HK-2 (cell line): ENCODE measurements around the gene TCEAL6.
A peak's percentile ranks its signal among the peaks of the same experiment; 100 is the strongest.
"Not testable (repeated sequence)": the region's sequence is repeated elsewhere in the genome, so short reads cannot be mapped to it uniquely, and the experiment has no call there.

Experiments
- DNase-seq: peaks from one replicate; pipeline ENCODE4 v3.0.0-alpha.2; 2018; ENCODE audit not compliant: unreplicated experiment

The TCEAL6 gene

GRCh38 chrX:102142274-102142673 is at the start of gene TCEAL6:
Gene TCEAL6, minus strand, starts transcription at chrX:102142481.
- DNase-seq = not testable (repeated sequence)

GRCh38 chrX:102185967-102186720 is 43.9 kb upstream of the TCEAL6 start:
- DNase-seq = no peak

- peak; percentile 46 for DNase-seq
Observed at GRCh38 chrX:102155806-102156179, 13.5 kb upstream of the TCEAL6 start, which contains the start of gene BEX5. Gene BEX5, minus strand, starts transcription at chrX:102155977. Its CDS starts 1,712 bp downstream, at chrX:102154265.

DNA sequence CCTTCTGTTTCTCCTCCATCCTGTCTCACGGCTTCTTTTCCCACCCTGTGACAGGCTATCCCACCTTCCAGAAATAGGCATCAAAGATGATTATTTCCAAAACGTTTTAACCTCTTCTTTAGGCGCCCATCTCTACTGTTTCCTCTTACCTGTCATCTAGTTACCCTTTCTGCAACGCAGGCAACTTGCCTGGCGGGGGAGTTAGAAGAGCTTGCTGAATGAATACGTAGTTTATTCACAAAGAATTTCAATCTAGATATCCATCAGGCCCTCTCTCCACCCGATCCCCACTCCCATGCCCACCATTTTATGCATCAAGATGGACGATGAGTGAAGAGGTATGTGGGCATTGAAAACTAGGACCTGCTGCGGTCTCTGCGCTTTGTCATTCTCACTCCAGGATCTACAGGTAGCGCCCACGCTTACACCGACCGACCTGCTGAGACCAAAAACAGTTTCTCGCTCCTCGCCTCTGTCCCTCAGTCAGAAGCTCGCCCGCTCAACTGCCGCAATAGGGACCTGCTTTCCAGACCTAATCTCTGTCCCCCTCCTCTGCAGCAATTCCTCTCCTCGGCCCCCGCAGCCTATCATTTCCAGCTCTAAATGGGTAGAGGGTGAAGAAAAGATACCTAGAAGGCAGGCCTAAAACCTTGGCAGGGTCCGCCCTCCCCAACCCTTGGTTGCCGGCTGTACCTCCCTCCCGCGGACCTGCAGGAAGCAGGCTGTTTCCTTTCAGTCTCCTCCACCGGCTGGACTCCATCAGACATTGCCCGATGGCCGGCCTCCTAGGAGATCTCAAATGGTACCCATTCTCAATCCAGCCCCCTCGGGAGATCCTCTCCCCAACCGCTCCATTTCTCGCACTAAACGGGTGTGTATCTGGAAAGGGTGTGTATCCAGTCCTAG is 12.9 kb upstream of the TCEAL6 start:
- peak; percentile 4 for DNase-seq

DNA sequence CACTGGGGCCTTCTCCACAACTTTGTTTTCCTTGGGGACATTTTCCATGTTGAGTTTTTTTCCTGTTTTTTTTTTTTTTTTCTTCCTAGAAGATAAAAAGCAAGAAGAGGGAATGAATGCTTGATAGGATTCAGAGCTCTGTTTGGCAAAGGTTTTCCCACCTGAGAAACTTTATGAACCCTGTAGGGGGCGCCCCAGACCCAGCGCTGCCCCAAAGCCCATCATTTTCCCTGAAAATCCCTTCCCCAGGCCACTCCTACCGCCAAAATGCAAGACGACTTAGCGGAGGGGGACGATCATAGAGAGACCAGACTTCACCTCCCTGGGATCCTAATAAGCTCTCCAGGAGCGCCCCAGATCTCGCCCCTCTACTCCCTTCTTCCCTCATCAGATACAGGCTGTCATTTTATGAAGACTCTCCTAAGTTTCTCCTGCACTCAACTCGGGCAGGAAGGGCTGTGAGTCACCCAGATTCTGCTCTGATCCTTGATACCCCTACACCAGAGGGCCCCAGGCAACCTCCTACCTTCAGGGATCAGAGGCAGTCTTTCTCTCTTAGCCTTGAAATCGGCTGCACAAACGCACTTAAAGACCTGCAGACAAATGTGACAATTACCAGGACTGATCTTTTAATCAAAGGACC is 12.1 kb upstream of the TCEAL6 start:
- peak; percentile 0 for DNase-seq

DNA sequence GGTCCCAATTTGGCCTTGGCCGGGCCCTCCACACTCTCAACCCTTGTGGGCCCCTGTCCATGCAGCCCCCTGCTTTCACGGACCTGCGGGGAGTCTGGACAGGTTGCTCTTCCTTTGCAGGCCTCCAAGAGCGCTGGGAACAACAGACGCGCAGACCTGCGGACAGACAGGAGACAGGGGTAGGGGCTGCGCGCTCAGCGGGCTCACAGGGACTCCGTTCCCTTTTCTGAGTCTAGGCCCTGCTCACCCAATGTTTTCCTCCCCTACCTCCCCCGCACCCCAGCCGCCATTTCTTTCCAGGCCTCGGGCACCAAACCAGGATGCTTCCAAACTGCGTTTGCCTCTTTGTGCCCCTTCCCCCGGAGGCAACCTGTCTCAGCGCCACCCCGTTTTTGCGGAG is 650 bp downstream of the TCEAL6 start:
- not testable (repeated sequence) for DNase-seq

DNA sequence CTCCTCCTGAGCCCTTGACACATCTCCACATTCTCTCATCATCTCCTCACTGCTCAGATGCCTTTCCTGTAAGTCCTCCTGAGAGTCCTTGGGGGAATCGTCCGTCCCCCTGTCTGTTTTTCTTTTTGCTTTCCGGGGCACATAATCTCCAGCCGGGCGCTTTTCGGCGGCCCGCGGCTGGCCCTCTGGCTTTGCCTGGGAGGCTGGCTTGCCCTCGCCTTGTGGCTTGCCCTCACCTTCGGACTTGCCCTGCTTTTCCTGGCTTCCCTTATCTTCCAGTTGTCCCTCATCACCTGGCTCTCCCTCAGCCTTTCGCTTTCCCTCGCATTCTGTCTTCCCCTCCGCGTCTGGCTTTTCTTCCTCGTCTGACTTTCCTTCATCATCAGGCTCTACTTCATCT is 1.4 kb downstream of the TCEAL6 start:
- DNase-seq = not testable (repeated sequence)

- DNase-seq = no peak
Observed at GRCh38 chrX:102138064-102138463, 4.2 kb downstream of the TCEAL6 start.

GRCh38 chrX:102129473-102129872 is 12.8 kb downstream of the TCEAL6 start:
- DNase-seq = no peak

DNA sequence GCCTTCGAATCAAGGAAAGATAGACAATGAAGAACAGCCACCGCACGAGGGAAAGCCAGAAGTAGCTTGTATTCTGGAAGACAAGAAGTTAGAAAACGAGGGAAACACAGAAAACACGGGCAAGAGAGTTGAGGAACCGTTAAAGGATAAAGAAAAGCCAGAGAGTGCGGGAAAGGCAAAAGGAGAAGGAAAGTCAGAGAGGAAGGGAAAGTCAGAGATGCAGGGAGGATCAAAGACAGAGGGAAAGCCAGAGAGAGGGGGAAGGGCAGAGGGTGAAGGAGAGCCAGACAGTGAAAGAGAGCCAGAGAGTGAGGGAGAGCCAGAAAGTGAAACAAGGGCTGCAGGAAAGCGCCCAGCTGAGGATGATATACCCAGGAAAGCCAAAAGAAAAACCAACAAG is 15.4 kb downstream of the TCEAL6 start:
- no peak for DNase-seq

DNA sequence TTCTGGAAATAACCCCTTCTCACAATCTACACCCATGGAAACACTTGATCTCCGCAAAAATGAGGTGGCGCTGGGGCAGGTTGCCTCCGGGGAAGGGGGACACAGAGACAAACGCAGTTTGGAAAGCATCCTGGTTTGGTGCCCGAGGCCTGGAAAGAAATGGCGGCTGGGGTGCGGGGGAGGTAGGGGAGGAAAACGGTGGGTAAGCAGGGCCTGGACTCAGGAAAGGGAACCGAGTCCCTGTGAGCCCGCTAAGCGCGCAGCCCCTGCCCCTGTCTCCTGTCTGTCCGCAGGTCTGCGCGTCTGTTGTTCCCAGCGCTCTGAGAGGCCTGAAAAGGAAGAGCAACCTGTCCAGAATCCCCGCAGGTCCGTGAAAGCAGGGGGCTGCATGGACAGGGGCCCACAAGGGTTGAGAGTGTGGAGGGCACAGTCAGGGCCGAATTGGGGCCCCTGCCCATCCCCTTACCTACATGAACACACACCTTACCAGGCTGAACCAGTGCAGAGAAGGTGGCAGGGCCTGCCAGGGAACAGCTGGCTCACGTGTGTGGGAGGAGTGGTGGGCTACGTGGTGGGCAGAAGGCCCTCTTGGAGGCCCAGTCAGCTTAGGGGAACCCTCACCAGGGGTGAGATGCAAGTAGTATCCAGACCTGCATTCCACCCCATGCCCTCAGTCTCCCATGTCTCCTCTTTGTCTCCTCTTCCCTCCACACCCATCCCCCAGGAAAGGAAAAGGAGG is 16.0 kb downstream of the TCEAL6 start:
- DNase-seq = not testable (repeated sequence)

GRCh38 chrX:102125436-102125835 is 16.8 kb downstream of the TCEAL6 start, which contains the start of gene TCEAL2:
Gene TCEAL2, plus strand, starts transcription at chrX:102125679. Its CDS starts 1,152 bp downstream, at chrX:102126831.
- DNase-seq = not testable (repeated sequence)

- DNase-seq = not testable (repeated sequence)
Observed at GRCh38 chrX:102125014-102125413, 17.3 kb downstream of the TCEAL6 start.

DNA sequence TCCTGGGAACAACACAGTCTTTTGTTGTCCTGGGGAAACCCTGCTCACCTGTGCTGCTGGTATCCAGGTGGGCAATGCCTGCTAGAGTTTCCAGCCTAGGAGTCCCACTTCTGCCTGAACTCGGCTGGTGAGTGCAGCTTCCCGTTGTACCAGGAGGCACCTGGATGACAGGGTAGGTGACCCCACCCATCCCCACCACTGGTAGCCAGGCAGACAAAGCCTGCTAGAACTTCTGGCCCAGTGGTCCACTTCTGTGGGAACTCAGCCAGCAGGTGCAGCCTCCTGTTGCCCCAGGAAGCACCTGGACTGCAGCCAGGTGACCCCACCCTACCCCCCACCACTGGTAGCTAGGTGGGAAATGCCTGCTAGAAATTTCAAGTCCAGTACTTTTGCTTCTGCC is 26.5 kb downstream of the TCEAL6 start:
- DNase-seq = no peak

GRCh38 chrX:102113367-102113766 is 28.9 kb downstream of the TCEAL6 start:
- DNase-seq = no peak
